AG08395 (cell line): ENCODE data around the gene PKP4.

ENCODE experiments used
- DNase-seq: peaks from one replicate; pipeline ENCODE4 v3.0.0; 2012; ENCODE audit warnings: mixed read lengths, low spot score

The PKP4 gene

DNA sequence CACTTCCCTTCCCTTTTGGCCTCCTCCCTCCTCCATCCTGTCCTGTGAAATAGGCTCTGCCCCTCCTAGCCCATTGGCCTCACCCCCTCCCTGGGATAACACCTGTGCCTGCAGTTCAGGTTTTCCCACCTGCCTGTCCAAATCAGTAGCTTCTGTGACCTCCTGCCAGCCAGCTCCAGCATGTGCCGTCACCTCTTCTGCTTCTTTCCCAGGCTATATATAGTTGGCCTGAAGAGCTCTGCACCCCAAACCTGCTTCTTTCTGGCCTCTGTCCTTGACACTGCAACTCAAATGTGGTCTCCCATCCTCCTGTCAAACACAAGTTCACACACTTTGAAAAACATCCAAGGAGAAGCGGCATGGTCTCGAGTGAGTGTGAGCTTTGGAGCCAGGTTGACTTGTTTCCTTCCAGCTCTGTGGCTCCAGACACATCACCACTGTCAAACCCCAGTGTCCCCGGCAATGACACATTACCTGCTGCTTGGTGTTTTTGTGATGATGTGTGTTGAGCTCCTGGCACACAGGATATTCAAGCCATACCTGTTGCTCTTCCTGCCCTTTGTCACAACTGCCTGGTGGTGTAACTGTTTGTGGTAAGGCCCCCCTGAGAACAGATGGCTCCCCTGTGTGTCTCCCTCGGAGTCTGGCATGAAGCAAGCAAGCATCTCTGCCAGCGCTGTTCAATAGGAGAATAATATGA, 194.8 kb downstream of the PKP4 start:
- DNase-seq, result no peak

DNA sequence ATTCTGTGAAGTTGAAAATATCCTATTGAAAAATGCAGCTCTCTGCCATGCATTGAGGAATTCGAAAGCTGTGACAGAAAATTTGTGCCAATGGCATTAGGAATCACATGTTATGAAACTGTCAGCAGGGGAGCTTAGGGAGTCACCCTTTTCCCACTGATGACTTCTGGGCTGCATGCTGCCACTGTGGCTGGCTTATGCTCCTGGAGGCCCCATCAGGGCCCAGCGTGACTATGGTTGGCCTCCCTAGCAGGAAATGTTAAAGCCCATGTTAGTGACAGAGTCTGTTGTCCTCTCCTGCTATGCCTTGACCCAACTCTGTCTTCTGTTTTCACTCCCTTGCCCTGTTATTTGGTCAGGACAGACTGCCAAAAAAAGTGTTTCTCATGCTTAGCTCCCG, 198.9 kb downstream of the PKP4 start:
- no peak for DNase-seq

DNA sequence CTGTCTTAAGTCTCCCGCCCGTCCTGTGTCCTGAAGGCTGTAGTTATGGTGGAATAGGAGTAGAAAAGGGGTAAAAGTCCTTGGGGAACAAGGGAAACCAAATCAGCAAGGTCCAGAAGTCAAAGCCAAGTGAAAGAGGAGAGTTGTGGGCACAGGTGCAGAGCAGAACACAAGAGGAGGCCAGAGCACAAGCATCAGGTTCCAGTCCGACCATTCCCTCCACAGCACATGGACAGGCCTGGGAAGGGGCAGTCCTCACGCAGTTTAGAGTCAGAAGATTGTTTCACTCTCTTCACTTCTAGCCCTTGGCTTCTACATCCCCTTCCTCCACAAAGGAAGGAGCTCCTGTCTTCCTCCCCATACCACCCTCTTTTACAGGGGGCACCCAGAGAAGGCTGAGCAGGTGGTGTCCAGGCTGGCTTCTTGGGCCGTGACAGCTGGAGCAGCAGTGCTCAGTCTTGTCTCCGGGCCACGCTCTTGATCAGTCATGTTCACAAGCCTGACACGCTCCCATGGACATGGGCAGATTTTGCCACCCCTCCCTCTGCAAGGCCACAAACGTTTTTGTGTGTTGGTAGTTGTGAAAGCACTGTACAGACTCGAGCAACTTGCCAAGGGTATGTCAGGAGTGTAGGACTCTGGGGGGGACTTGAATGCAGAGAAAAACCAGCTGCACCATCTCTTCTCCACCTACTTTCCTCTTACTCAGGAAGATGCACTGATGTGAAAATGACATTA, 199.9 kb downstream of the PKP4 start:
- no peak for DNase-seq

DNA sequence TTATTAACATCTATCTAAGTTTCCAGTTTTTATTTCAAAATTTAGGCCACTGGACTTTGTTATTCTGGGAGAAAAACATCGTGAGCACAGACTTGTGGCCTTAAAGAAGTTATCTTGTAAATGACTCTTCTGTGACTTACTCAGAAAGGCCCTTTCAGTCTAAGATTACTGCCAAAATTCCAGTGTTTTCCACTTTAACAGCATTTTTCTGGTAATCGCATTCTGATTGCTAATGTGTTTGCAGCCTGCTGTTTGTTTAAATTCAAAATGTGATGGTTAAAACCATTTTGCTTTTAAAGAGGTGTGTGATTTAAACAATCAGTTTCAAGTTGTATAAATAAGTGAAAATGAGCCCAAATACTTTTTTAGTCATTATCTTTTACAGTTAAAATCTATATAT, 201.6 kb downstream of the PKP4 start:
- no peak for DNase-seq

DNA sequence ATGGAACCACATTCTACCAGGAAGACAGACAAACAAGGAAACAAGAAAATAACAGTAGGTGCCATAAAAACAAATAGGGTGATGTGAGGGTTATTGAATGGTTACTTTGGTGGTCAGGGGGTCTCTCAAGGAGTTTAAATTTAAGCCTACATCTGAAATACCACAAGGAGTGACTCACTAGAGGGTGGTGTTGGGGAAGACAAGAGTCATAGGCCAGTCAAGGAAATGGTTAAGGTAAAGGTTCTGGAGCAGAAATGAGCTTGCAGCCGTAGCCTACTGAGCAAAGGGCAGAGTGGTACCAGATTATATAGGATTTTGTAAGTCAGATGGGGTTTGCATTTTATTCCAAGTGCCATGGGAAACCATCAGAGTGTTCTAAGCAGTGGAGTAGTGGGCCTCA, 202.7 kb downstream of the PKP4 start:
- DNase-seq, result no peak

DNA sequence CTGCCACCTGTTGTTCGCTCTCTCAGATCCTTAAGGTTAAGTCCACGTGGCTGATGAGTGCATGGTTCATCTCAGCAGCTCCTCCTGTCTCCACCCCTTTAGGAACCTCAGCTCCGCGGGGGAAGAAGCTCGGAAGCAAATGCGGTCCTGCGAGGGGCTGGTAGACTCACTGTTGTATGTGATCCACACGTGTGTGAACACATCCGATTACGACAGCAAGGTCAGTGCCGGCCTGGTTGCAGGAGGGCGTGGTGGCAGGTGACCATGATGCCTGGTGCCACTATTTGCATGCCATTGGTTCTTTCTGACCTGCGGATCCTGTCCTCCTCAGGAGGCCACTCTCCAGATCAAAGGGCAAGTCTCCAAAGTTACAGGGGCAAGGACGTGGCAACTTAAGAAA, 204.5 kb downstream of the PKP4 start:
- DNase-seq, result no peak

DNA sequence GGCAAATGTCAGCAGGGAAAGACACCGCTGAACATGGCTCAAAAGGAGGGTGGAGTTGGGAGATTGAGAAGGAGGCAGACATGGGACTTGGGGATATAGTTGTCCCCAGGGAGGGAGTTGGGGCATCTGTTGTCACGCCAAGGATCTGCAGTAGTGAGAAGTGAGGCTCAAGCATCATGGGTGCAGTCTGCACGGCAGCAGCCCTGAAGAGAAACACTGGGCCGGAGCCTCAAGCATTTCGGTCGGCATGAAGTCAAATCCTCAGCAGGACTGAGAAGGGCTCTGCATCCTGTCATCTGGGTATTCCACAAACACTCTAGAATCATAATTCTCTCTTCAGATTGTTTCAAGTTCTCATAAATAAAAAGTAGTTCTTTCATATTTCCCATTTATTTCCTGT, 205.7 kb downstream of the PKP4 start:
- DNase-seq, result no peak

DNA sequence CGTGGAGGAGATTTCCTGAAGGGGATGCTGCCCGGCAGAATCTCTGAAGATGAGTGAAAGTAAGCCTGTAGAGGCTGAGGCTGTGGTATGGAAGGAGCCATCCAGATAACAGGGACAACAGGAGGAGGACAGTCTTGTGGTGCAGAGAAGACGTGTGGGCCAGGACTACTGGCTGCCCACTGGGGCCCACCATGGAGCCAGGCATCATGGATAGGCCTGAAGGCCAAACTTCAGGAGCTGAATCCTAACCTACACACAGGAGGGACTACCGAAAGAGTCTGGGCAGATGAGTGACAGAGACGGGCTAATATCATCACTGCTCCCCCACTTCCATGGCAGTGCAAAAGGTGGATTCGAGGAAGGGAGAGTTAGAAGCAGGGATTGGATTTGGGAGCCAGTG, 207.0 kb downstream of the PKP4 start:
- no peak for DNase-seq

DNA sequence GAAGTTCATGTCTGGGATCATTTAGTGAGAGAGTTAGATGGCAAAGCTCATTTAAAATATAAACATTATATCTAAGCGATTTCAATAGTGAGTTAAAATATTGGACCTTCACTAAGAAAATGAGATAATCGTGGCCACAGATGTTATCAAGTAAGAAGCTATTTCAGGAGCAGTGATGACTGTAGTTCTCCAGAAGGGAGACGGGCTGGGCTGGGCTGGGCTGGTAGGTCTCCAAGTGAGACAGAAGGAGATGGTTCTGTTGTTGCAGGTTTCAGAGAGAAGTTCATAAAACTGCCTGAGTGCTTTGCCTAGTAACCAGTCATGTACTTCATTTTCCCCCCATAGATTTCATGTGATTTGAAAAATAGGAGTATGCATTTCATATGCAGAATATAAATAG, 208.2 kb downstream of the PKP4 start:
- DNase-seq, result peak; percentile 45

DNA sequence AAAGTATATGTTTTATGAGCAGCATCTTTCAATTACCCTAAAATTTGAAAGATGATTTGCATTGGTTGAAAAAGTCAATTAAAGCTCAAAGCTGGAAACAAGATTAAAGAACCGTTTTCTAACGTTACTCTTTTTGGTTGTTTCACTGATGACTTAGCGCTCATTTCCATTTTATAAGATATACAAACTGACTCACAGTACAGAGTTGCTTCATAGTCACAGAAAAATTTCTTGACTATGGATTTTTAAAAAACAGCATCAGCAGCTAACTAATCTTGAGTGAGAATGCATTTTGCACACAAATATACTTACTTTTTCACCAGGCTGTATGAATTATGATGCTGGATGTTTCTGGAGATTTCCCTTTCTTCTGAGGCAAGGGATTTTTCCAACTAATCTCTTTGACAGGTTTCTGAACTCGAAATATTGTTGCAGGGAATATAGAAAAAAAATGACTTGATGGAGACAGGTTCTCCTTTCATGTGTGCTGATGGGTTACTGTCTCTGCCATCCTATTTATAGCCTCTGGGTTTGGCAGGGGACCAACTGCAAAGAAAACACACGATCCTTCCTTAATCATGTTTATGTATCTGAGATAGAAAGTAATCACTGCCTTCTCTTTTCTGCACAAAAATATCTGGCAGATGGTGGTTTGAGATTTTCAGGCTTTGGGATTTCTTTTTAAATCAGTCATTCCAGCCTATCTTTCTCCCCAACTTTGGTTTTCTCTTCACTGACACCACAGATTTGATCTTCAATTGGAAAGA, 209.0 kb downstream of the PKP4 start:
- DNase-seq, result no peak

DNA sequence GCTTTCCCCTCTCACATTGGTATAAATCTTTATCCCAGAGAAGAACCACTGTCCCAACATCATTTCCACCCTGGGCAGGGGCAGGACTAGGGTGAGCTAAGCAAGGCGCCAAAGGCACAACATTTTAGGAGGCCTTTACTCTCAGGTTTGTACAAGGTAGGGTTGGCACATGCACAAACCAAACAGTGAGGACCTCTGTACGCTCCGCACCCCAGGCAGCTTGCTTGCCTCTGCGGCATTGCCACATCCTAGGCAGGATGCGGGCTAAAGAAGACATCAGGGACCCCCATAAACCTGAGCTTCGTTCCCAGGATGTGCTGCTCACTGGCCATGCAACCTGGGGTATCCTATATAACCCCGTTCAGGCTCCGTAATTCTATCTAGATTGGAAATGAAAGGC, 210.2 kb downstream of the PKP4 start:
- DNase-seq, result no peak

DNA sequence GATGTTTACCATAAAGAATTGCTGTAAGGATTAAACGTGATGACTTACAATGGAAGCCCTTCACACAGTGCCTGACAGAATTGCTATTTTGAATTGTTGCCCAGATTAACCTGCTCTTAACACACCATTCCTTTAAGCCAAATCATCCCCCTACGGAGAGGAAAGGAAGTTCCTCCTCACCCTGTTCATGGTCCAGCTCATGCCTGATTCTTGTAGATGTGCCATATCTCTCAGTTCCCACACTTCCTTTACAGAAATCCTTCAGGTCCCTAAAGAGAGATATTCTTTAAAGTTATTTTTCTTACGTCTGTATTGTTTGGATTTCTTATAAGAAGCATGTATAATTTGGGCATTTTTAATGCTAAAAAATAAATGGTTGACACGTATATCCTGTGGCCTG, 210.8 kb downstream of the PKP4 start:
- peak; percentile 15 for DNase-seq

DNA sequence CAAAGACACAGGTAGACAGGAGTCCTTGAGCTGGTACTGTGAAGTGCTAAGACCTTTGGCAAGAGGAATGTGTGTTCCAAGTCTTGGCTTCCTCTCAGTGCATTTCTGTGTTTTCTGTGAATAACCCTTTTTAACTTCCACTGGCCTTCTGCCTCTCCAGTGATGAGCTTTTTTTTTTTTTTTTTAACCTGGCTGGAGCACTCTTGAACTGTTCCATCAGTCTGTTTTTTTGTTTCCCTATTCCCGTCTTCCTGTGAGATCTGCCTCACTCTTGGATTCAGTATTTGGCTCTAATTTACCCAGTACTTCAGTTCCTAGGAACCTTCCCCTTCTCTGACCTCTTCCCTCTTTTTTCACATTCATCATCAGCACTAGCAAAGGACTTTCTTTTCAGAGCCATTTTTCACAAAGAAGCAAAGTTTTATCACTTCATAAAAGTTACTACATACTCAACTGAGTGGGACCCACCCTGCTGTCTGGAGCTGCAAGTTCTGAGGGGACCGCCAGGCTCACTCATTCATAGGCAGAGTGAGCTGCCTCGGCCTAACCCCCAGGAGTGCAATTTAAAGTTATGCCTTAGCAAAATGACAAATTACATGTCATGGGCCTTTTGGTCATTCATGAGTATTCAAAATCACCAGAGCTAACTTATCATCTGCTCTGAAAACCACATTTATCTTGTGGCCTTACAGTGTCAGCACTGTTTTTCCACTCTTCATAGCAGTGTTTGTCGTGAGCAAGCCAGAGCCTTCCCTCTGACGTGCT, 211.4 kb downstream of the PKP4 start:
- no peak for DNase-seq

DNA sequence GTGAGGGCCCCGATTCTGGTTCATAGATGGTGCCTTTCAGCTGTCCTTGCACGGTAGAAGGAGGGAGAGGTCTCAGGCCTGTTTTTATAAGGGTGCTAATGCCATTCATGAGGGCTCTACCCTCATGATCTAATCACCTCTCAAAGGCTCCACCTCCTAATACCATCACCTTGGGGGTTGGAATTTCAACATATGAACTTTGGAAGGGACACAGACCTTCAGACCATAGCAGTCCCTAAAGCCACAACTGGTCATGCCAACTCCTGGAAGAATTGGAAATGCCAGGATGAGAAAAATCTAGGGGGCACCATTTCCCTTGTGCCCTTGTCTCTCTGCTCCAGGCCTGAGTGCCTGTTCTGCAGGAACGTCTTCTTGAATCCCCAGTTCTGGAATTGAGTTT, 213.5 kb downstream of the PKP4 start:
- DNase-seq, result no peak

DNA sequence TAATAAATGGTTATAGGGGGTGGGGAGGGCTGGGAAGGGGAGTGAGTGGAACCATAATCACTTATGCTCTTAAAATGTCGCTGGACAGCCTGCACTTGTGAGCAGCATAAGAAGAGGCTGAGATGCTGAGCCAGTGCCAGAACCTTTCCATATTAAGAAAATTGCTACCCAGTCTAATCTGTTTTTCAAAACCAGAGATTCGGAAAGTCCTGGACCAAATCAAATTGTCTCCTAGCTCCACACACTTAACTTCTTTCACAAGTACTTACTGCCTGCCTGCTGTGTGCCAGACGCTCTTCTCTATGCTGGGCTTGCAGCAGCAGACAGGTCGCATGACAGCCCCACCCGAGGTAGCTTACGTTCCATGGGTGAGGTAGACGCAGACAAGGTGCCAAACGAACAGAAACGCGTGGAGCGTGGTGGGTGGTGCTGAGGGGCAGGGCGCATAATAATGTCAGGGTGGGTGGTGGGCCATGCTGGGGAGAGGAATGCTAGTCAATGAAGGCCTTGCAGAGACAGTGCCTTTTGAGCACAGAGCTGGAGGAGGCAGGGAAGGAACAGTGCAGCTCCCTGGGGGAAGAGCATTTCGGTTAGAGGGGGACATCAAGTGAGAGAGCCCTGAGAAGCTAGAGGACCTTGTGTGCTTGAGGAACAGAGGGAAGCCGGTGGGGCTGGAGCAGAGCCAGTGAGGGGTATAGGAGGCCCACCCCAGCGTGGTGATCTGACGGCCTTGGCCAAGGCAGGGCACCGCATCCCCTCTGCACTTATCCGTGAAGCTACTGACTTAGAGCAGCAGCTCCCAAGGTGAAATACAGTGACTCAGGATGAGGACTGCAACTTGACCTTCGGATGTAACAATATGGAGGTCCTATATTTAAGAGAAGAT, 214.9 kb downstream of the PKP4 start:
- DNase-seq, result no peak

DNA sequence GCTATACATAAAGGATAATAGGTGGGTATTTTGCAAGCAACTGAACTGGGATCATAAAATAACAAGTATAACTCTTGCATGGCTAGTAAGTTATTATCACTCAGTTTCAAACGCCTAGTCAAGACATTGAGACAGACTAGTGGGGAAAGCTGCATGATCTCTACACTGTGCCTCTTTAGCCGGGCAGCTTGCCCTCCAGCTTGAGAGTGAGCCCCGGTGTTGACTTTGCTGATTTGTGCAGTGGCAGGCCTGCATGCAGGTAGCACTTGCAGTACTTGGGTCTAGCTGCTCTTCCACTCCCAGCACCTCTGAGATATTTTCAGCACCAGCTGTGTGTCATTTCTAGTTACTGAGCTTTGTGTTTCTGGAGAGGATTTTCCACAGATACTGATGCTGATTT, 219.5 kb downstream of the PKP4 start:
- no peak for DNase-seq

DNA sequence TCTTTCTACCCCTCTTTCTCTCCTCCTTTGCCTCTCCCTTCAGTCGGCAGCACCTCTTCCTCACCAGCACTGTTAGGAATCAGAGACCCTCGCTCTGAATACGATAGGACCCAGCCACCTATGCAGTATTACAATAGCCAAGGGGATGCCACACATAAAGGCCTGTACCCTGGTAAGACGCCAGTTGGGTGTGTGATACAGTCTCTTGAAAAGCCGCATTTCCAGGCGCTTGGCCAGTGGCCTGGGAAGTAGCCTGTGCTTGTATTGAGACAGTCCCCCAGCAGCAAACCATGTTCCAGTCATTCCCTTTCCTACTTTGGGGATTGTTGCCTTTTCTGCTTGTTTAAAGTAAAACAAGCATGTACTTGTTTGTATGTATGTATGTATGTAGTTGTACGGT, 219.9 kb downstream of the PKP4 start:
- DNase-seq, result no peak

DNA sequence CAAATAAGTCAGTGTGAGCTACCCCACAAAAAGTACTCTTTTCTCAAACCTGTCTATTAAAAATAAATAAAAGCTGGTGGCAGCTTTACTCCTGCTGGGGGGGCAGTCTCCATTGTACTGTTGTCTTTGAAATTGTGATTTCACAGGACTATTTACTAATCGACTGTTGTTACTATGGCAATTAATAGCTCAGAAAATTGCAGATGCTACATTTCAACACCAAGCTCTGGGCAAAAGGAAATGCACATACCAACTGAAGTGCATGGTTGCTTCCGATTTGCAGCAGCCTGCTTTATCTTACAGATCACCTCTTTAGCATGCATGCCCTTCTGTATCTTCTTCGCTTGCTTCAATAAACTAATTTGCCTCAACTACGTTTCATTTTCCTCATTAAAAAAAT, 220.8 kb downstream of the PKP4 start:
- no peak for DNase-seq

DNA sequence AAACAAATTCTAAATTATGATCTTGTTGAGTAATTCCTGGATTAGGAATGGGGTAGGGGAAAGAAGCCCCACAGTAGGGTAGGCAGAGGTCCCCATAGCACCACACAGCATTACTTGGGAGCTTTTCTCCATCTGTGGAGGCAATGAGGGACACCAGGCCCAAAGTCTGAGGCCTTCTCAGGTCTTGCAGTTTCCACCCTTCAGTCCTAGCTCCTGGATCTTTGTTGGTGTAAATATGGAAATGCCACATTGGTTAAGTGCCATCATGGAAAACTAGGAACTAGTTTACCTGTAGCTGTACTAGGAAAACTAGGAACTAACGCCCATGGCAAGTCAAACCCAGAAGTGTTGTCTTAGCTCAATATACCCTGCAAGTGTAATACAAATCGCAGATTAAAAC, 225.1 kb downstream of the PKP4 start:
- no peak for DNase-seq

DNA sequence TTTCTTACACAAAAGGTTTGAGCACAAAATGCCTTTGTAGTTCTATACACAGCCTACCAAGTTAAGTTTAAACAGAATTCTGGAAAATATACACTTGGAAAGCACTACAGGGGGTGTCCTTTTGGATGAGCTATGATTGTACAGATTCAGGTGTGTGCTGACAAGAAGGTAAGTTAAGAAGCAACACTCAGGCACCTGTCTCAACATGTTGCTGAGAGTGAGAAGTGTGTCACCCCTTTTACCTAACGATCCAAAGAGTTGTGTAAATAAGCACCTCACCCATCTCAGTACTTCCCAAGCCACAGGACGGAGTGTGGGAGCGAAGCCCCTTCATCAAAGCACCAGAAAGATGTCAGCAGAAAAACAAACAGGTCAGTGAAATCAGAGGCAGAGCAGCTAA, 228.9 kb downstream of the PKP4 start:
- no peak for DNase-seq

DNA sequence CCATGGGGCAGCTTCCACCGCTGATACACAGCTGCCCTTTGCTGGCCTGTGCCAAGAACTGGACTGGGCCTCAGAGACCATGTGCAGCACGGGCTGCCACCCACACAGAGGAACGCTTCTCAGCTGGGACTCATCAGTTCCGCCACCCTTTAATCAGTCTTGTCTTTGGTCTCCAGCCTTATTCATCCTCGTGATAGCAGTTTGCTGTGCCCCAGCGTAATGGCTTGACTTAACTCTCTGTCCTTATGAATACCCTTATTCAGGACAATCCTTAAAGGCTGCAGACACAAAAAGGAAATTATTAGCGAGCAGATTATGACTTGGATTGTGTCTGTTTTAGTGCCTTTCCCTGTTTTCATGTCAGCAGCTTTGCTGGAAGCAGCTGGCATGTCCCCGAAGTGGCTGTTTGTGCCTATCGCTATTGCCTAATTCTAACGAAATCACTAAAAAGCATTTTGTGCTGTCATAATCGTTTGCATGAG, 229.5 kb downstream of the PKP4 start:
- DNase-seq, result peak; percentile 57
